ENCODE measurements around the gene IAH1.
"Not testable (repeated sequence)": the region's sequence is repeated elsewhere in the genome, so short reads cannot be mapped to it uniquely, and the experiment has no call there.

Gene IAH1

DNA sequence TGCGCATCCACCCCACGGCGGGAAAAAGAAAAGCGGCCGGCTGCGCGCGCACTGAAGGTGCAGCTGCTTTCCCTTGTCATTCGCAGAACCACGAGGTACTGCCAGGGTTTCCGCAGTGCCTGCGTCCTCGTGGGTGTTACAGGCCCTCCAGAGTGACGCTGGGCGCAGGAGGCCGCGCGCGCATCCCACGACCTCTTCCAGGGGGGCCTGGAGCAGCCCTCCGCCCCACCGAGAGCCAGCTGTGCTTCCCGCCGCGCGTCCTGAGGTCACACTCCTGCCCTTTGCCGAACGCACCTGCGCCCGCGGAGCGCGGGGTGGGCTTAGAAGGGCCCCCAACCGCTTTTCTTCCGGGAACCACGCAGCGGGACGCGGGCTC is 378 bp upstream of the IAH1 start:
- peak; percentile 66 to 70 for DNase-seq

DNA sequence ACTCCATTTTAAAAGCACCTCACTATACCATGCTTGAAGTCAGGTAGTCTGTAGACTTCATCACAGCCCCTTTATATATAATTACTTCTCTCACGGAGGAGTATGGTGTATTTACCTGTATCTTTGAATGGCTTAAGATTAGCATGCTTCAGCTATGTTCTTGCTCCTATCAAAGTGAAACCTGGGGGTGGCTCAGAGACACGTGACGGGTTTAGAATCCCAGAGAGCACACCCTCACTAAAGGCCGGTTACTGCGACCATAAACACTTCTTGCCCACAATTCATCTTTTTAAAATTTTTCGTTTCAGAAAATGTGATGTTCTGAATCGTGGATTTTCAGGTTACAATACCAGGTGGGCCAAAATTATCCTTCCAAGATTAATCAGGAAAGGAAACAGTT is 3.6 kb downstream of the IAH1 start:
- DNase-seq, result no peak

- DNase-seq, result no peak
Observed at GRCh38 chr2:9478526-9478925, 4.2 kb downstream of the IAH1 start.

- no peak for DNase-seq
Observed at GRCh38 chr2:9480157-9480556, 5.8 kb downstream of the IAH1 start.

DNA sequence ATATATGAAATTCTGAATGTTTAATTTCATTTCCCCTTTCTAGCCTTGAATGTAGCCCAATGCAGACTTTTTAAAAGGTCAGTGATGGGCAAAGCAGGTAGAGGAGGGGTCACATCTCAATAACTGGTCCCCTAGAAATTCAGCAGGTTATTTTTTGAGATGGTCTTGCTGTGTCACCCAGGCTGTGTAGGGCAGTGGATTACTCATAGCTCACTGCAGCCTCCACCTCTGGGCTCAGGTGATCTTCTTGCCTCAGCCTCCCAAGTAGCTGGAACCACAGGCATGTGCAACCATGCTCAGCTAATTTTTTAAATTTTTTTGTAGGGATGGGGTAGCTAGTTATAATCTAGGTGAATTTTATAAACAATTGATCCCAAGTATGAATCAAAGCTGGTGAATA is 8.8 kb downstream of the IAH1 start:
- no peak for DNase-seq

GRCh38 chr2:9484533-9484932 is 10.2 kb downstream of the IAH1 start:
- DNase-seq, result no peak

DNA sequence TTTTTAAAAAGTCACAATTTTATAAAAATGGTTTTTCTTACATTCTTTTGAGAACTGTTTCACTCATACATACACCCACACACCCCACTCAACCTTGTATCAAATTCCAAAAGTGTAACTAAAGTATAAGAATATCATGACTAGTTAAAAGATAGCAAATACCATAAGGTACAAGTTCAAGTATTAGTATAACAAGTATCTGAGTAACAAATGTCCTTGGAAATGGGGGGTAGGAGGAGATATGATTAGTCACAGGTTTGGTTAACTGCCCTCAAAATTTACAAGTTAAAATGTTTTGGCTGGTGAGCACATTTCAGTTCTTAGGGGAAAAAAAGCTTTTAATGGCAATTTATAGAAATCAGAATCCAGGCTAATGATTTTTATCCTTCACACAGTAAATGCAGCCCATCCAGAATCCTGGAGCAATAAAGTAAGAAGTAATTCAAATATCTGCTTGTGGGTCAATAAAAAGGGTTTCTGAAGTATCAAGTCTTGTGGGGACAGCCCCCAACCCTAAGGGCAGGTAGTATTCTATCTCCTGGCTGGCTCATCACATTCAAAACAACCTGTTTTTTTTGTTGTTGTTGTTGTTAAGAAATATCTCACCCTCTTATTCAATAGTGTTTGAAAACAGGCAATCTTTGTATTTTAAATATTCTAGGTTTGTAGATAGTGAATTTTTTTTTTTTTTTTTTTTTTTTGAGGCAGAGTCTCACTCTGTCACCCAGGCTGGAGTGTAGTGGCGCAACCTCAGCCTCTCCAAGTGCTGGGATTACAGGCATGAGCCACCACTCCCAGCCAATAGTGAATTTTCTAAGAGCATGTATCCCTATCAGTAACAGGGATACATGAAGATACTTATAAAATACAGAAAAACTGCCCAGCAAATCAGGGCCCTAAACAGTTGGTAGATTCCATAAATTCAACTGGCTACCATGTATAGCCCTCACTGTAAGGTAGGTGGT is 14.5 kb downstream of the IAH1 start:
- no peak for DNase-seq

DNA sequence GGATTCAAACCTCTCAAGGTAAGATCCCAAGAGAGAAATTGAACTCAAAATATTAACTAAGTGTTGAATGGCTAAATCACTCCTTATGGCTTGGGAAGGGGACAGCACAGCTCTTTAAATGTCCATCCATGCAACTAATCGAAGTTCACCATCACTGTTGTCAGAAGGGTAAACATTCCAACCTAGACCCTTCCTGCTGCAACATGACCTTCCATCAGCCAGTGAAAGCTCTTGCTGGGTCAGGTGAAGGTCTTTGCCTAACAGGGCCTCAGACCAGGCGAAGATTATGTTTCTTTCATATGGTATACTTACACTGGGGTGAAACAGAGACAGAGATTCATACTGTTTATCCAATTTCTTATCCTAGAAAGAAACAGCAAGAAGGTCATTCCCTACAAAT is 16.4 kb downstream of the IAH1 start:
- no peak for DNase-seq

GRCh38 chr2:9492927-9493326 is 18.6 kb downstream of the IAH1 start:
- DNase-seq, result no peak

DNA sequence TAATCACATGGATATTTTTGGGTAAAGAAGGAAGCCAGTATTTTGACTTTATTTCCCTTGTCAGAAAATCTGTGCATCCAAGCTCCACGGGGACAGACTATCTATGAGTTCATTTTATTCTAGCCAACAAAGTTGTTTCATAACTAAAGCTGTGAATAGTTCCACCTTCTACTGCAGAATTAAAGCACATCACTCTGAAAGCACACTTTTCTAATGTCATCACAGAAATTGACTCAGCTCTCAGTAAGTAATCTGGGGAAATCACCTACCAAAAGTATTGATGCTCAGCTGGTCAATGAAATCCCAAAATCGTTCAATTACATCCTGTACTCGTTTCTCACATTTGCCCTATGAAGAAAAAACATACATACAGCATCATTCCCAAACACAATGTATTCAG is 19.1 kb downstream of the IAH1 start:
- DNase-seq, result no peak

- no peak for DNase-seq
Observed at GRCh38 chr2:9494081-9494480, 19.7 kb downstream of the IAH1 start.

GRCh38 chr2:9497017-9497416 is 22.7 kb downstream of the IAH1 start:
- DNase-seq, result no peak

- no peak for DNase-seq
Observed at GRCh38 chr2:9498210-9498609, 23.9 kb downstream of the IAH1 start.

DNA sequence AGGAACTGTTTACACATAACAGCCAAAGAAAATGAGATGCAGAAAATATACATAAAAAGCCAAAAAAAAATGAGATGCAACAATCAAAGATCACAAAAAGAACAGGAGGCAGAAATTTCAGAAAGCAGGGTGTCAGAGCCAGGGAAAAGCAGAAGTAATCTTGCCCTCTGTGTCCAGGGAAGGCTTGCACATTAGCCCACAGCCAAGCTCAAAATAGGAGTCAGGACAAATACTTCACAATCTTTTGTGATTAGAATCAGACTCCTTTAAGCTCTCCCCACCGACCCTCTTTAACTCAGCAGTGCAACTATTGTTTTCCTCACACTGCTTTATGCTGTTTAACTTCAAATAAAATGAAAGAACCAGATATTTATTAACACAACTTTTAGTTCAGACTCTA is 34.6 kb downstream of the IAH1 start:
- no peak for DNase-seq

DNA sequence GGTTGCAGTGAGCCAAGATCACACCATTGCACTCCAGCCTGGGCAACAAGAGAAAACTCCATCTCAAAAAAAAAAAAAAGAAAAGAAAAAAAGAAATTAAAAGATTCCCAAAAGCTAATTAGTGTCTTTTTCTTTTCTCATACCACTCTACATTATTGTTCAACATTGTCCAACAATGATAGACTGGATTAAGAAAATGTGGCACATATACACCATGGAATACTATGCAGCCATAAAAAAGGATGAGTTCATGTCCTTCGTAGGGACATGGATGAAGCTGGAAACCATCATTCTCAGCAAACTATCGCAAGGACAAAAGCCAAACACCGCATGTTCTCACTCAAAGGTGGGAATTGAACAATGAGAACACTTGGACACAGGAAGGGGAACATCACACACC is 39.6 kb downstream of the IAH1 start:
- not testable (repeated sequence) for DNase-seq

- DNase-seq, result no peak
Observed at GRCh38 chr2:9517118-9517782, 42.9 kb downstream of the IAH1 start.

DNA sequence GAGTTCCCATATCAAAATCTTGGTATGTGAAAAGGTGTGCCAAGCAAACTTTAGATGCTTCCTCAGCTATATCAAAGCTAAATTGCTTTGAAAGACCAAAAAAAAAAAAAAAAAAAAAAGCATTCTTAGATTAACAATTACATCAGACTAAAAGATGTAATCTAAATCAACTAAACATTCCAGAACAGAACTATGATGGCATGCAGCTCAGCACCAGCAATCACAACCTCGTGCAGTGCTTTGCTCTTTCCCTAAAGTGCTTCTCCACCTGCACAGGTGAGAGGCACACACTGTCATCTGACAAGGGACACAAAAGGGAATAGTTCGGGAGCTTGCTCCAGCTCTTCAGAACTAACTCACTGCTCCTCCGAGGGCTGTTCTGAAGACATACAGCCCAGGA is 43.8 kb downstream of the IAH1 start:
- DNase-seq, result no peak

DNA sequence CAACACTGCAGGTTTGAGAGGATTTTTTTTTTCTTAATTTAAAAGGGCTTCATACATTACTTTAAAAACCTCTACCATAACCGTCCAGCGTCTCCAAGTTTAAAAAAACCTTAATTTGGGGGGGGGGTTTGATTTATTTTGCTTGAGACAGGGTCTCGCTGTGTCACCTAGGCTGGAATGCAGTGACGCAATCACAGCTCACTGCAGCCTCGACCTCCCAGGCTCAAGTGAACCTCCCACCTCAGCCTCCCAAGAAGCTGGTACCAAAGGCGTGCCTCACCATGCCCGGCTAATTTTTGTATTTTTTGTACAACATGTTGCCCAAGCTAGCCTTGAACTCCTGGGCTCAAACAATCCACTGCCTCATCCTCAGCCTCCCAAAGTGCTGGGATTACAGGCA is 44.4 kb downstream of the IAH1 start:
- no peak for DNase-seq

DNA sequence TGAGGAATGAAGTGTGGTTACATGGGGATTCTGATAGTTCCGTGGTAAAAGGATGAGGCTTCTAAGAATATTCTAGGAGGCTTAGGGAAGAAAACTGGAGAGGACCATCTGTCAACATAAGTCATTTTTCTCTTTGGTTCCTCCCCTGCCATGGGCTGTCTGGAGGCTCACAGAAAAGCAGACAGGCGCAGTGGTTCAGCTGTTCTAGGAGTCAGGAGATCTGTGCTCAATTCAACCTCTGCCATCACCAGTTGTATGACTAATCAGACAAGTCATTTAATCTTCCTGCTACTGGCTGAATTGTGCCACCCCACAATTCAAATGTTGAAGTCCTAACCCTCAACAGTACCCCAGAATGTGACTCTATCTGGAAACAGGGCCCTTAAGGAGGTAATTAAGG is 44.9 kb downstream of the IAH1 start:
- no peak for DNase-seq

DNA sequence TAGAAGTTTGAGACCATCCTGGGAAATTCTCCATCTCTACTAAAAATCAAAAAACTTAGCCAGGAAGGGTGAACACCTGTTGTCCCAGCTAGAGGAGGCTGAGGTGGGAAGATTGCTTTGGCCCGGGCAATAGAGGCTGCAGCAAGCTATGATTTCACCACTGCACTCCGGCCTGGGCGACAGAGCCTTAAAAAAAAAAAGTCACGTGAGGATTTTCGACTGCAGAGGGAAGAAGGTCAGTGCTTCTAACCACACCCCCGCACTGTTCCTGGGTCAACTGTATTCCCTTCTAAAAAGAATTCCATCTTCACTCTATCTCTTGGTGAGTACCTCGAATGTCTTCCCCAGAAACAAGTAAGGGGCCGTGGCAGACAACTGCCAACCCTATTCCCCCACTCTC is 49.9 kb downstream of the IAH1 start:
- DNase-seq, result no peak

DNA sequence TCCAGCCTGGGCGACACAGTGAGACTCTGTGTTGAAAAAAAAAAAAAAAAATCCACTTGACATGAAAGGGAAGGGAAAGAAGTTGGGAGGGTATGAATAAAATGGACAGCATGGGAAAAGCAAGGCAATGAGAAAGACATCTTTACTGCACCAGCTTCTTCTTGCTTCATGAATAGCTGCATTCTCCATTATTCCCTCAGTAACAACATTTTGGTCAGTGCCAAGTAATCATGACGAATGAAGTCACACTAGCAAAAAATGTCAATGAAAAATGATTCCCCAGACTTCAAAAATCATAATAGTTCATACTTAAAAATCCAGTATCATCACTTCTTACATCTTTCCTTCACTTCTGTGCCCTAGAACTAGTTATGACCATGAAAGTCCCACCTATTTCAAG is 50.9 kb downstream of the IAH1 start:
- DNase-seq, result no peak

DNA sequence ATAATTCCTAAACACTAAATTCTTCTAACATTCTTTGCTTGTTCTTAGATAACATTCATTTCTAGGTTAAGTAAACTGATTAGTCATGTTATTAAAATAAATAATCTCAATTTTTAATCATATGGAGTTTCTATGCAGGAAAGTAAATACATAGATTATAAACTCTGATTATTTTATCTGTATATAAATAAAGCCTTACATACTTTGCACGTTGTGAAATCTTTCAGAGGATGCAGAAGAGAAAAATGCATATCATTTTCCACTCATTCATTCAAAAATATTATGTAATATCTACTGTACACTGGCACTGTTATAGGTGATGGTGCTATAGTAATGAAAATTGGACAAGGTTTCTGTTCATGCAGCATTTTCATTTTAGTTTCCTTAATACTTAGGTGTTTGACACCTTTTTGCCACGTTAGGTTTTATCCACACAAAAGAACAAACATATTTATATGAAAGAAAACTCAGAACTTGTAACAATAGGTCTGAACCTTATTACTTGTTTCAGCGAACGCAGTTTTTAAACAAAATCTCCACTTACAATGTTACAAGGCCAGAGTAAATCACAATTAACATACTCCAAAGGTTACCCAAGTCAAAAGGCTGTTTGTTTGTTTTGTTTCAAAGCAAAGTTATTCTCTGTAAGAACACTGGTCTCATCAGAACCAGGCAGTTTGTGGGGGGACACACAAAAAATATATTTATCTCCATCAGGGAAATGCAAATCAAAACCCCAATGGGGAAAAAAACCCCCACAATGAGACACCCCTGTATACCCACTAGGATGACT is 53.8 kb downstream of the IAH1 start:
- no peak for DNase-seq

- DNase-seq, result no peak
Observed at GRCh38 chr2:9532421-9532820, 58.1 kb downstream of the IAH1 start.

- no peak for DNase-seq
Observed at GRCh38 chr2:9533663-9534062, 59.3 kb downstream of the IAH1 start.

All from stimulated activated CD4-positive, alpha-beta T cell treated with anti-CD3 and anti-CD28 coated beads, Interleukin-2, amount 100 ng/mL, for 24 hours (primary cell).